HepG2 (cell line): ENCODE data around the gene DND1. TPM values are rescaled to one million over a fixed set of nuclear protein-coding genes. Genes with fewer than 3 reads are reported as not detected.

ENCODE experiments used
- ARID5B ChIP-seq: IDR thresholded peaks from 2 replicates; pipeline ENCODE4 v1.4.0; 2020; ENCODE audit warnings: mild to moderate bottlenecking, missing genetic modification reagents
- CHD4 ChIP-seq: fragments of 200-600 bp; sonication (generic); IDR thresholded peaks from 2 replicates; pipeline ENCODE4 v1.7.0; 2017; ENCODE audit warnings: mild to moderate bottlenecking, low read length, borderline replicate concordance
- HCFC1 ChIP-seq: fragments of 150-350 bp; IDR thresholded peaks from 2 replicates; pipeline ENCODE4 v1.6.1; 2014; ENCODE audit warnings: low read depth, low read length
- IRF2 ChIP-seq: IDR thresholded peaks from 2 replicates; pipeline ENCODE4 v1.6.1; 2018; ENCODE audit warnings: missing genetic modification reagents, missing compliant biosample characterization
- JUNB ChIP-seq: sonication (generic); formaldehyde crosslinking; IDR thresholded peaks from 2 replicates; pipeline ENCODE4 v1.8.0; 2022; ENCODE audit warnings: missing genetic modification reagents, mild to moderate bottlenecking, borderline replicate concordance
- NFIC ChIP-seq: IDR thresholded peaks from 2 replicates; pipeline ENCODE4 v1.6.1; 2012; ENCODE audit warnings: mild to moderate bottlenecking, low read length, inconsistent platforms
- NR2F2 ChIP-seq: IDR thresholded peaks from 2 replicates; pipeline ENCODE4 v1.6.1; 2012; ENCODE audit warnings: low read depth, inconsistent platforms, borderline replicate concordance
- PATZ1 ChIP-seq: sonication (generic); formaldehyde crosslinking; IDR thresholded peaks from 2 replicates; pipeline ENCODE4 v1.4.0; 2020; ENCODE audit warnings: missing genetic modification reagents
- RBAK ChIP-seq: sonication (generic); formaldehyde crosslinking; IDR thresholded peaks from 2 replicates; pipeline ENCODE4 v1.5.1; 2020; ENCODE audit warnings: mild to moderate bottlenecking, missing genetic modification reagents
- REL ChIP-seq: sonication (generic); formaldehyde crosslinking; conservative IDR thresholded peaks from 2 replicates; pipeline ENCODE4 v1.8.0; 2022; ENCODE audit warnings: mild to moderate bottlenecking, missing genetic modification reagents, moderate library complexity
- RELA ChIP-seq: sonication (generic); formaldehyde crosslinking; IDR thresholded peaks from 2 replicates; pipeline ENCODE4 v1.4.0; 2020; ENCODE audit warnings: missing genetic modification reagents
- SOX13 ChIP-seq, 3 experiments: fragments of 450-650 bp in 1 of 3; sonication (generic) in 1 of 3; formaldehyde crosslinking in 1 of 3; IDR thresholded peaks in 2 of 3; conservative IDR thresholded peaks in 1 of 3; 2 replicates each; pipeline versions ENCODE4 v1.5.0 to v1.6.1; 2016 to 2020; ENCODE audit warnings: antibody characterized with exemption in 1 of 3, mild to moderate bottlenecking in 1 of 3, missing compliant biosample characterization in 1 of 3, missing genetic modification reagents in 1 of 3, moderate library complexity in 1 of 3
- SP5 ChIP-seq: IDR thresholded peaks from 2 replicates; pipeline ENCODE4 v1.6.1; 2016; ENCODE audit warnings: low read depth, borderline replicate concordance
- TFAP4 ChIP-seq: sonication (generic); IDR thresholded peaks from 2 replicates; pipeline ENCODE4 v1.6.1; 2016; ENCODE audit warnings: low read depth, borderline replicate concordance
- XRCC5 ChIP-seq: fragments of 200-400 bp; formaldehyde crosslinking; optimal IDR thresholded peaks from 2 replicates; pipeline ENCODE3; 2017; ENCODE audit warnings: mild to moderate bottlenecking, low read length
- ZBTB26 ChIP-seq: IDR thresholded peaks from 2 replicates; pipeline ENCODE4 v1.6.1; 2016; ENCODE audit warnings: missing compliant biosample characterization, missing genetic modification reagents, borderline replicate concordance
- ZKSCAN8 ChIP-seq: IDR thresholded peaks from 2 replicates; pipeline ENCODE4 v1.6.1; 2016; ENCODE audit warnings: borderline replicate concordance, missing genetic modification reagents, missing compliant biosample characterization
- ZNF44 ChIP-seq: sonication (generic); formaldehyde crosslinking; IDR thresholded peaks from 2 replicates; pipeline ENCODE4 v1.5.1; 2020; ENCODE audit warnings: mild to moderate bottlenecking, missing genetic modification reagents
- ZNF501 ChIP-seq: sonication (generic); formaldehyde crosslinking; IDR thresholded peaks from 2 replicates; pipeline ENCODE4 v1.5.1; 2020; ENCODE audit warnings: mild to moderate bottlenecking, moderate library complexity, missing genetic modification reagents
- ZNF768 ChIP-seq: sonication (generic); formaldehyde crosslinking; IDR thresholded peaks from 2 replicates; pipeline ENCODE4 v1.4.0; 2020; ENCODE audit warnings: missing genetic modification reagents
- polyA plus RNA-seq, 8 experiments: library from polyadenylated mRNA; depleted of rRNA in 3 of 8; stranded (reverse) in 7 of 8; unstranded in 1 of 8; fragments of >200 nt; fragmentation: Illumina TruSeq in 4 of 8; extraction: Trizol in 4 of 8; gene quantifications; 2 replicates each; pipeline versions ENCODE4 v1.2.1 to v1.2.3, GENCODE V29; 2011 to 2016; ENCODE audit warnings: low read depth in 4 of 8, missing spikeins in 1 of 8, mixed read lengths in 1 of 8; ENCODE audit not compliant: insufficient read depth in 1 of 8
- total RNA-seq, 5 experiments: library from RNA; depleted of rRNA; stranded (reverse); fragments of >200 nt; fragmentation: Illumina TruSeq; extraction: Trizol; gene quantifications; 2 replicates each; pipeline ENCODE4 v1.2.3, GENCODE V29; 2016; ENCODE audit warnings: low read depth in 1 of 5

Gene DND1
- total and polyA plus RNA-seq, 2 of the 13 experiments (the other 11 are each of a cell fraction or from before 2014, with no cell fraction given) = 0.48 to 0.55 TPM

GRCh38 chr5:140700177-140701144, 27.1 kb upstream of the DND1 start, which contains the start of gene ZMAT2 (continued):
- TF ChIP-seq XRCC5 (peak; percentile 46), TFAP4 (no peak), IRF2 (CRISPR knock-in tag) (peak; percentile 91), ZNF768 (CRISPR knock-in tag) (no peak), ZNF501 (CRISPR knock-in tag) (peak; percentile 64; the same call in 1 of the 2 replicates), SP5 (CRISPR knock-in tag) (0 out of 2 replicates have a peak, but pooled peaks have one; percentile 12), ARID5B (CRISPR knock-in tag) (peak; percentile 36; the same call in 1 of the 2 replicates), RELA (CRISPR knock-in tag) (no peak), CHD4 (no peak), SOX13 (IDR thresholded peaks at IDR 0.05) (no peak), SOX13 (CRISPR knock-in tag; conservative IDR thresholded peaks at IDR 0.05 in 1 of 2, IDR thresholded peaks at IDR 0.05 in 1 of 2) (peak in 1 of 2 experiments; percentile 17; a peak in 1 of 4 replicates), ZNF44 (CRISPR knock-in tag) (peak; percentile 44; the same call in 1 of the 2 replicates), NR2F2 (peak; percentile 68), REL (CRISPR knock-in tag) (no peak), NFIC (peak; percentile 47; the same call in 1 of the 2 replicates), HCFC1 (peak; percentile 43; the same call in 1 of the 2 replicates), PATZ1 (CRISPR knock-in tag) (no peak), ZBTB26 (0 out of 2 replicates have a peak, but pooled peaks have one; percentile 21), JUNB (CRISPR knock-in tag) (no peak), ZKSCAN8 (CRISPR knock-in tag) (0 out of 2 replicates have a peak, but pooled peaks have one; percentile 19), RBAK (0 out of 2 replicates have a peak, but pooled peaks have one; percentile 9)
